ENCODE results near the gene CHD8. TPM values are rescaled to one million over a fixed set of nuclear protein-coding genes. Genes with fewer than 3 reads are reported as not detected.

CHD8 gene
- total RNA-seq, 1 experiment from 2014 or later: 135 TPM

DNA sequence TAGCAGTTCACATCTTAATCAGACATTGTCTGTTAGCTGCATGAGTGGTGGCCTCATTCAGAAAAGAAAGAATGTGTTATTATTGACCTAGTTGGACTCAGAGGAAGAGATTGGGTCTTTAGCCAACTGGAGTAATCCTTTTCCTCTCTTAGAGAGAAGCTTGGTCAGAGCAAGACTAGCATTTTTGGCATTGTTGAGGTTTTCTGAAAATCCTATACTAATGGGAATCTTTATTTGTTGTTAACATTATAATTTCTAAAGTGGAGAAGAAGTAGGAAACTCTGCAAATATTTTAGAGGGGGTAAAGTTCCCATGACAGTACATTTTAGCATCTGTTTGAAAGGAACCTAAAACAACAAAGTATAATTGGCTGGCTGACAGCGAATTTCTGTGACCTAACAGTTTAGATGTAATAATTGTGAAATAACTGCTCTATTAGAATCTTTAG, 30.7 kb upstream of the CHD8 start:
- H3K23me2 ChIP-seq (ENCODE audit: insufficient read length, low read depth, low read length, poor library complexity, severe bottlenecking): no peaks in the 10 kb centered on the region
- no peak overlapping the region for H4K8ac ChIP-seq (replicated peaks; ENCODE audit: insufficient read length, low read depth, low read length)
- H2BK20ac ChIP-seq (ENCODE audit: low read depth, low read length, poor library complexity, severe bottlenecking): no peak overlapping the region
- Mint-ChIP-seq H3K9me3 (no peaks in the 10 kb centered on the region), H3K27me3 (ENCODE audit: low read depth) (no peaks in the 10 kb centered on the region), H3K4me3 (no peak overlapping the region), H3K4me1 (no peaks in the 10 kb centered on the region), H3K36me3 (ENCODE audit: insufficient read depth in 1 of 3, low read depth in 3 of 3) (peaks cover 9 to 36% (median 33%) of the 10 kb centered on the region in 3 experiments; a peak in 6 of 7 replicates), H3K27ac (no peak overlapping the region)
- H3K4me1 ChIP-seq (ENCODE audit: insufficient read depth, low read length): no peaks in the 10 kb centered on the region
- H3K4me2 ChIP-seq (ENCODE audit: insufficient read depth, insufficient read length, low read length): no peak overlapping the region
- no peak overlapping the region for H3K18ac ChIP-seq (ENCODE audit: insufficient read length, low read depth, low read length)
- TF ChIP-seq, protein P1, sequence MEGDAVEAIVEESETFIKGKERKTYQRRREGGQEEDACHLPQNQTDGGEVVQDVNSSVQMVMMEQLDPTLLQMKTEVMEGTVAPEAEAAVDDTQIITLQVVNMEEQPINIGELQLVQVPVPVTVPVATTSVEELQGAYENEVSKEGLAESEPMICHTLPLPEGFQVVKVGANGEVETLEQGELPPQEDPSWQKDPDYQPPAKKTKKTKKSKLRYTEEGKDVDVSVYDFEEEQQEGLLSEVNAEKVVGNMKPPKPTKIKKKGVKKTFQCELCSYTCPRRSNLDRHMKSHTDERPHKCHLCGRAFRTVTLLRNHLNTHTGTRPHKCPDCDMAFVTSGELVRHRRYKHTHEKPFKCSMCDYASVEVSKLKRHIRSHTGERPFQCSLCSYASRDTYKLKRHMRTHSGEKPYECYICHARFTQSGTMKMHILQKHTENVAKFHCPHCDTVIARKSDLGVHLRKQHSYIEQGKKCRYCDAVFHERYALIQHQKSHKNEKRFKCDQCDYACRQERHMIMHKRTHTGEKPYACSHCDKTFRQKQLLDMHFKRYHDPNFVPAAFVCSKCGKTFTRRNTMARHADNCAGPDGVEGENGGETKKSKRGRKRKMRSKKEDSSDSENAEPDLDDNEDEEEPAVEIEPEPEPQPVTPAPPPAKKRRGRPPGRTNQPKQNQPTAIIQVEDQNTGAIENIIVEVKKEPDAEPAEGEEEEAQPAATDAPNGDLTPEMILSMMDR (conservative IDR thresholded peaks at IDR 0.05): no peak
- H2BK120ac ChIP-seq (ENCODE audit: low read depth, low read length, poor library complexity, severe bottlenecking): no peak overlapping the region
- no peaks in the 10 kb centered on the region for H3K9me3 ChIP-seq (ENCODE audit: control insufficient read depth, low read depth, low read length)
- H3K79me1 ChIP-seq (ENCODE audit: insufficient read depth, low read depth, low read length, poor library complexity, severe bottlenecking): no peaks in the 10 kb centered on the region
- H3K9ac ChIP-seq (ENCODE audit: extremely low read depth, insufficient read length, low read length): no peak overlapping the region
- H4K20me1 ChIP-seq (ENCODE audit: control insufficient read depth, insufficient read depth, insufficient read length): no peaks in the 10 kb centered on the region
- H2AK5ac ChIP-seq (ENCODE audit: insufficient read length, low read length): no peak overlapping the region
- H2BK15ac ChIP-seq (ENCODE audit: low read depth, low read length): no peak overlapping the region
- no peak overlapping the region for H4K91ac ChIP-seq (ENCODE audit: insufficient read length, low read depth, low read length)
- no peak overlapping the region for H2BK12ac ChIP-seq (ENCODE audit: insufficient read length, low read depth, low read length)
- H3K27ac ChIP-seq (ENCODE audit: insufficient read length, low read depth, low read length): no peak overlapping the region
- no peaks in the 10 kb centered on the region for H3K79me2 ChIP-seq (ENCODE audit: insufficient read depth, low read length)
- no CpG with 5 or more reads among the region's 1 CpG for WGBS (ENCODE audit: extremely low coverage, insufficient read length, low lambda C conversion rate)
- no peaks in the 10 kb centered on the region for H3K27me3 ChIP-seq (ENCODE audit: insufficient read depth, low read length)
- H3K56ac ChIP-seq (ENCODE audit: insufficient read length, low read depth, low read length): no peak overlapping the region
- H3T11ph ChIP-seq (ENCODE audit: low read length): no peak overlapping the region
- H2AFZ ChIP-seq (ENCODE audit: low read length): no peak overlapping the region
- no peak overlapping the region for H4K5ac ChIP-seq (ENCODE audit: insufficient read length, low read depth, low read length)
- no peak overlapping the region for H3K4ac ChIP-seq (ENCODE audit: low read depth, low read length)
- no peak for DNase-seq
- no peak overlapping the region for H2BK5ac ChIP-seq (ENCODE audit: insufficient read length, low read length)
- no peak overlapping the region for H3K23ac ChIP-seq (ENCODE audit: insufficient read length, low read depth, low read length)
- no peak overlapping the region for H3K14ac ChIP-seq (ENCODE audit: insufficient read depth, low read length)
